ENCODE results near the gene CDK5RAP3.
"Not testable (repeated sequence)": the region's sequence is repeated elsewhere in the genome, so short reads cannot be mapped to it uniquely, and the experiment has no call there.

The CDK5RAP3 gene

GRCh38 chr17:47975189-47975822 lies 4.4 kb downstream of the CDK5RAP3 start:
- DNase-seq (ENCODE audit: low read depth in 2 of 2): no peak

GRCh38 chr17:47975823-47976205 lies 4.9 kb downstream of the CDK5RAP3 start:
- DNase-seq (ENCODE audit: low read depth in 2 of 2): no peak

- peak in 1 of 2 donors; percentile 11 for DNase-seq (ENCODE audit: low read depth in 2 of 2)
Observed at GRCh38 chr17:47978324-47978723, 7.4 kb downstream of the CDK5RAP3 start.

GRCh38 chr17:47980541-47980940 lies 9.6 kb downstream of the CDK5RAP3 start:
- no peak for DNase-seq (ENCODE audit: low read depth in 2 of 2)

- DNase-seq (ENCODE audit: low read depth in 2 of 2): no peak
Observed at GRCh38 chr17:47981462-47981861, 10.5 kb downstream of the CDK5RAP3 start.

- DNase-seq (ENCODE audit: low read depth in 2 of 2): no peak
Observed at GRCh38 chr17:47982091-47982617, 11.2 kb downstream of the CDK5RAP3 start.

- DNase-seq (ENCODE audit: low read depth in 2 of 2): no peak
Observed at GRCh38 chr17:47982645-47983390, 11.9 kb downstream of the CDK5RAP3 start.

- DNase-seq (ENCODE audit: low read depth in 2 of 2): no peak
Observed at GRCh38 chr17:47983492-47984223, 12.7 kb downstream of the CDK5RAP3 start.

- DNase-seq (ENCODE audit: low read depth in 2 of 2): no peak
Observed at GRCh38 chr17:47986520-47986919, 15.6 kb downstream of the CDK5RAP3 start.

GRCh38 chr17:47987240-47987835 lies 16.4 kb downstream of the CDK5RAP3 start:
- DNase-seq (ENCODE audit: low read depth in 2 of 2): no peak

- not testable (repeated sequence) for DNase-seq (ENCODE audit: low read depth in 2 of 2)
Observed at GRCh38 chr17:47988445-47988844, 17.5 kb downstream of the CDK5RAP3 start.

- no peak for DNase-seq (ENCODE audit: low read depth in 2 of 2)
Observed at GRCh38 chr17:47989159-47989558, 18.2 kb downstream of the CDK5RAP3 start.

GRCh38 chr17:47989700-47990099 lies 18.8 kb downstream of the CDK5RAP3 start:
- no peak for DNase-seq (ENCODE audit: low read depth in 2 of 2)

GRCh38 chr17:47990962-47991731 lies 20.2 kb downstream of the CDK5RAP3 start:
- no peak for DNase-seq (ENCODE audit: low read depth in 2 of 2)

GRCh38 chr17:47992216-47992615 lies 21.3 kb downstream of the CDK5RAP3 start:
- DNase-seq (ENCODE audit: low read depth in 2 of 2): no peak

GRCh38 chr17:47993031-47993564 lies 22.2 kb downstream of the CDK5RAP3 start:
- DNase-seq (ENCODE audit: low read depth in 2 of 2): no peak

- DNase-seq (ENCODE audit: low read depth in 2 of 2): no peak
Observed at GRCh38 chr17:47993964-47994363, 23.1 kb downstream of the CDK5RAP3 start.

- no peak for DNase-seq (ENCODE audit: low read depth in 2 of 2)
Observed at GRCh38 chr17:47994724-47995123, 23.8 kb downstream of the CDK5RAP3 start.

GRCh38 chr17:47995241-47995935 lies 24.5 kb downstream of the CDK5RAP3 start:
- DNase-seq (ENCODE audit: low read depth in 2 of 2): no peak

GRCh38 chr17:47996201-47996600 lies 25.3 kb downstream of the CDK5RAP3 start:
- no peak for DNase-seq (ENCODE audit: low read depth in 2 of 2)
